Loucy (cell line): Measurements from ENCODE around the gene METTL5.

Experiments
- H2AFZ ChIP-seq: fragments of 200-600 bp; sonication (generic); 2 replicates; pipeline ENCODE4 v1.6.0; 2016; ENCODE audit warnings: antibody characterized with exemption, mild to moderate bottlenecking, low read length, moderate library complexity
- H3F3A ChIP-seq: fragments of 200-600 bp; 2 replicates; pipeline ENCODE4 v1.6.0; 2016; ENCODE audit warnings: antibody characterized with exemption, low read depth, mild to moderate bottlenecking
- H3K27me3 ChIP-seq: fragments of 200-600 bp; sonication (generic); 2 replicates; pipeline ENCODE4 v1.6.1; 2014; ENCODE audit warnings: low read length, mild to moderate bottlenecking; ENCODE audit not compliant: insufficient read depth, poor library complexity, severe bottlenecking
- H3K36me3 ChIP-seq: fragments of 200-600 bp; sonication (generic); 2 replicates; pipeline ENCODE4 v1.6.1; 2016; ENCODE audit warnings: low read length; ENCODE audit not compliant: insufficient read depth
- H3K4me1 ChIP-seq: fragments of 200-600 bp; sonication (generic); 2 replicates; pipeline ENCODE4 v1.5.1; 2014; ENCODE audit warnings: low read length, mild to moderate bottlenecking; ENCODE audit not compliant: insufficient read depth, poor library complexity, severe bottlenecking
- H3K4me2 ChIP-seq: fragments of 200-600 bp; sonication (generic); 2 replicates; pipeline ENCODE4 v1.6.0; 2014; ENCODE audit warnings: antibody characterized with exemption, low read length, low read depth, mild to moderate bottlenecking; ENCODE audit not compliant: poor library complexity, severe bottlenecking
- H3K4me3 ChIP-seq: fragments of 200-600 bp; sonication (generic); 2 replicates; pipeline ENCODE4 v1.5.1; 2014; ENCODE audit warnings: low read length, mild to moderate bottlenecking, mixed read lengths; ENCODE audit not compliant: poor library complexity, severe bottlenecking
- H3K79me2 ChIP-seq: fragments of 200-600 bp; sonication (generic); 2 replicates; pipeline ENCODE4 v1.6.1; 2014; ENCODE audit warnings: low read length; ENCODE audit not compliant: insufficient read depth
- H3K9ac ChIP-seq: fragments of 200-600 bp; sonication (generic); 2 replicates; pipeline ENCODE4 v1.6.0; 2014; ENCODE audit warnings: mild to moderate bottlenecking, low read depth, low read length, moderate library complexity; ENCODE audit not compliant: poor library complexity, severe bottlenecking
- H3K9me2 ChIP-seq: fragments of 200-600 bp; sonication (generic); replicated peaks from 2 replicates; pipeline ENCODE4 v1.6.1; 2016; ENCODE audit warnings: low read depth, low read length, mixed read lengths
- H3K9me3 ChIP-seq: fragments of 200-600 bp; sonication (generic); 2 replicates; pipeline ENCODE4 v1.6.1; 2014; ENCODE audit warnings: mild to moderate bottlenecking, antibody characterized with exemption, low read length, low read depth; ENCODE audit not compliant: insufficient read depth
- H4K20me1 ChIP-seq: fragments of 200-600 bp; sonication (generic); 2 replicates; pipeline ENCODE4 v1.6.0; 2014; ENCODE audit warnings: antibody characterized with exemption, low read length, mild to moderate bottlenecking; ENCODE audit not compliant: insufficient read depth, poor library complexity, severe bottlenecking
- CTCF ChIP-seq: fragments of 200-600 bp; sonication (generic); conservative IDR thresholded peaks from 2 replicates; pipeline ENCODE4 v1.5.1; 2014; ENCODE audit warnings: mild to moderate bottlenecking, antibody characterized with exemption, low read length
- EZH2phosphoT487 ChIP-seq: fragments of 200-600 bp; IDR thresholded peaks from 2 replicates; pipeline ENCODE4 v1.6.1; 2018; ENCODE audit warnings: antibody characterized with exemption, mild to moderate bottlenecking, moderate library complexity, borderline replicate concordance

The METTL5 gene

GRCh38 chr2:169772651-169773050, 52.1 kb downstream of the METTL5 start:
- Histone ChIP-seq H3K79me2 (no peaks in the 10 kb centered on the region), H3K9me3 (no peaks in the 10 kb centered on the region), H3K4me2 (no peak overlapping the region), H3K36me3 (no peaks in the 10 kb centered on the region), H4K20me1 (no peaks in the 10 kb centered on the region), H3K9me2 (no peaks in the 10 kb centered on the region), H3K4me1 (no peaks in the 10 kb centered on the region), H3F3A (no peaks in the 10 kb centered on the region), H2AFZ (no peak overlapping the region), H3K4me3 (no peak overlapping the region), H3K9ac (no peak overlapping the region), H3K27me3 (no peaks in the 10 kb centered on the region)
- TF ChIP-seq CTCF: no peak
- no peak for TF ChIP-seq EZH2phosphoT487

- no peaks in the 10 kb centered on the region for H3K9me3 ChIP-seq
- H3K27me3 ChIP-seq: no peaks in the 10 kb centered on the region
- H3K9ac ChIP-seq: no peak overlapping the region
- H3K36me3 ChIP-seq: no peaks in the 10 kb centered on the region
- H3K79me2 ChIP-seq: no peaks in the 10 kb centered on the region
- no peak overlapping the region for H2AFZ ChIP-seq
- no peaks in the 10 kb centered on the region for H4K20me1 ChIP-seq
- H3F3A ChIP-seq: no peaks in the 10 kb centered on the region
- no peaks in the 10 kb centered on the region for H3K4me1 ChIP-seq
- H3K4me3 ChIP-seq: no peak overlapping the region
- H3K9me2 ChIP-seq: no peaks in the 10 kb centered on the region
- TF ChIP-seq CTCF (no peak), EZH2phosphoT487 (no peak)
- no peak overlapping the region for H3K4me2 ChIP-seq
These were observed 53.1 kb downstream of the METTL5 start for GRCh38 chr2:169771612-169772011.

DNA sequence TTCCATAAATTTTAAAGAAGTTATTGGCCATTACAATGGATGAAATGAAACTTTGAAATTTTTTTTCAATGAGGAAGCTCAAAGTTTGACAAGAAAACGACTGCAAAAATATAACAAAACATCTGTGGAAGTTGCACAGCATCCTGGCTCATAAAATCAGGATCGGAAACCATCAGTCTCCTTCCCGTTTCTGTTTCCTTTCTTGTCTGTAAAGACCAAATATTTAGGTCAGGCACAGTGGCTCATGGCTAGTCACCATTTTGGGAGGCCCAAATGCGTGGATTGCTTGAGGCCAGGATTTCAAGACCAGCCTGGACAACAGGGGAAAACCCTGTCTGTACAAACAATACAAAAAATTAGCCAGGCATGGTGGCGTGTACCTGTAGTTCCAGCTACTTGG, 53.7 kb downstream of the METTL5 start:
- Histone ChIP-seq H3F3A (no peaks in the 10 kb centered on the region), H2AFZ (no peak overlapping the region), H3K9me3 (no peaks in the 10 kb centered on the region), H3K27me3 (no peaks in the 10 kb centered on the region), H3K4me2 (no peak overlapping the region), H3K4me3 (no peak overlapping the region), H3K9me2 (no peaks in the 10 kb centered on the region), H3K79me2 (no peaks in the 10 kb centered on the region), H3K9ac (no peak overlapping the region), H3K36me3 (no peaks in the 10 kb centered on the region), H4K20me1 (no peaks in the 10 kb centered on the region), H3K4me1 (no peaks in the 10 kb centered on the region)
- TF ChIP-seq EZH2phosphoT487 (no peak), CTCF (no peak)
